Stimulated activated memory B cell treated with anti-CD40 and anti-IgM and Interleukin-4, amounts not matched to agents 10 μg/mL and 1 μg/mL and 100 μg/mL, for 72 hours (primary cell): Measurements from ENCODE around the gene ZNF487.
"Not testable (repeated sequence)": the region's sequence is repeated elsewhere in the genome, so short reads cannot be mapped to it uniquely, and the experiment has no call there.

Source experiments
- ATAC-seq: fragments of 150-1000 bp; cut with Tn5 transposase; 2 replicates; pipeline ENCODE4 v1.10.0; 2021
- H3K27ac Mint-ChIP-seq: one replicate; pipeline ENCODE4 v1.8.0; 2022; ENCODE audit warnings: mild to moderate bottlenecking, mixed read lengths
- H3K27me3 Mint-ChIP-seq: one replicate; pipeline ENCODE4 v1.8.0; 2022; ENCODE audit warnings: mixed read lengths
- H3K36me3 Mint-ChIP-seq: one replicate; pipeline ENCODE4 v1.8.0; 2022; ENCODE audit warnings: mixed read lengths
- H3K4me1 Mint-ChIP-seq: one replicate; pipeline ENCODE4 v1.8.0; 2022; ENCODE audit warnings: mixed read lengths
- H3K4me3 Mint-ChIP-seq: one replicate; pipeline ENCODE4 v1.8.0; 2022; ENCODE audit warnings: mild to moderate bottlenecking, moderate library complexity, mixed read lengths
- H3K9me3 Mint-ChIP-seq: one replicate; pipeline ENCODE4 v1.8.0; 2022; ENCODE audit warnings: mixed read lengths

Gene ZNF487

GRCh38 chr10:43436291-43437140, at the start of gene ZNF487:
Gene ZNF487 (plus strand): TSS chr10:43437111. CDS start chr10:43475814, 38,703 bp downstream.
- Mint-ChIP-seq H3K27ac (peak within 1 kb of the TSS; percentile 99), H3K27me3 (no peaks in the 10 kb centered on the region), H3K9me3 (no peaks in the 10 kb centered on the region), H3K4me3 (peak within 1 kb of the TSS; percentile 94), H3K4me1 (peaks cover 36% of the 10 kb centered on the region), H3K36me3 (no peaks in the 10 kb centered on the region)
- ATAC-seq: peak; percentile 99

- Mint-ChIP-seq H3K36me3 (peaks cover 59% of the 10 kb centered on the region), H3K27ac (peak overlapping the region; percentile 81), H3K27me3 (no peaks in the 10 kb centered on the region), H3K9me3 (no peaks in the 10 kb centered on the region), H3K4me3 (no peak overlapping the region), H3K4me1 (peaks cover 61% of the 10 kb centered on the region)
- ATAC-seq: peak; percentile 65
Measured at GRCh38 chr10:43387678-43388032, 49.3 kb upstream of the ZNF487 start.

- Mint-ChIP-seq H3K36me3 (peaks cover 74% of the 10 kb centered on the region), H3K27me3 (no peaks in the 10 kb centered on the region), H3K27ac (peak overlapping the region; percentile 81), H3K4me1 (peaks cover 80% of the 10 kb centered on the region), H3K9me3 (no peaks in the 10 kb centered on the region), H3K4me3 (no peak overlapping the region)
- no peak for ATAC-seq
Measured at GRCh38 chr10:43389867-43390266, 47.0 kb upstream of the ZNF487 start.

- no peak for ATAC-seq
- Mint-ChIP-seq H3K9me3 (no peaks in the 10 kb centered on the region), H3K36me3 (peaks cover 74% of the 10 kb centered on the region)
Measured at GRCh38 chr10:43390333-43390732, 46.6 kb upstream of the ZNF487 start.

GRCh38 chr10:43390759-43391158, 46.2 kb upstream of the ZNF487 start:
- Mint-ChIP-seq H3K4me1 (peaks cover 89% of the 10 kb centered on the region), H3K4me3 (no peak overlapping the region), H3K36me3 (peaks cover 74% of the 10 kb centered on the region)

More at GRCh38 chr10:43390333-43390732, 46.6 kb upstream of the ZNF487 start:
- Mint-ChIP-seq H3K27ac (peak overlapping the region; percentile 81), H3K27me3 (no peaks in the 10 kb centered on the region), H3K4me1 (peaks cover 84% of the 10 kb centered on the region), H3K4me3 (peak overlapping the region; percentile 1)

GRCh38 chr10:43391496-43391895, 45.4 kb upstream of the ZNF487 start:
- Mint-ChIP-seq H3K36me3 (peaks cover 77% of the 10 kb centered on the region), H3K4me3 (no peak overlapping the region), H3K9me3 (no peaks in the 10 kb centered on the region), H3K4me1 (peaks cover 94% of the 10 kb centered on the region), H3K27me3 (no peaks in the 10 kb centered on the region), H3K27ac (no peak overlapping the region)
- ATAC-seq: no peak

More at GRCh38 chr10:43390759-43391158, 46.2 kb upstream of the ZNF487 start:
- H3K27me3 Mint-ChIP-seq: no peaks in the 10 kb centered on the region
- H3K27ac Mint-ChIP-seq: peak overlapping the region; percentile 81
- H3K9me3 Mint-ChIP-seq: no peaks in the 10 kb centered on the region
- ATAC-seq: no peak

- ATAC-seq: no peak
- Mint-ChIP-seq H3K27me3 (no peaks in the 10 kb centered on the region), H3K4me1 (peaks cover 83% of the 10 kb centered on the region), H3K27ac (peak overlapping the region; percentile 26), H3K36me3 (peaks cover 65% of the 10 kb centered on the region), H3K4me3 (no peak overlapping the region), H3K9me3 (no peaks in the 10 kb centered on the region)
Measured at GRCh38 chr10:43392748-43393147, 44.2 kb upstream of the ZNF487 start.

GRCh38 chr10:43393186-43393585, 43.7 kb upstream of the ZNF487 start:
- not testable (repeated sequence) for H3K9me3 Mint-ChIP-seq, H3K27me3 Mint-ChIP-seq, H3K4me3 Mint-ChIP-seq, ATAC-seq
- peaks cover 83% of the 10 kb centered on the region for H3K4me1 Mint-ChIP-seq
- H3K36me3 Mint-ChIP-seq: peaks cover 65% of the 10 kb centered on the region
- H3K27ac Mint-ChIP-seq: peak overlapping the region; percentile 26

- Mint-ChIP-seq H3K27me3 (no peaks in the 10 kb centered on the region), H3K9me3 (no peaks in the 10 kb centered on the region), H3K27ac (peak overlapping the region; percentile 26), H3K4me1 (peaks cover 83% of the 10 kb centered on the region), H3K4me3 (no peak overlapping the region), H3K36me3 (peaks cover 59% of the 10 kb centered on the region)
- no peak for ATAC-seq
Measured at GRCh38 chr10:43393606-43394360, 43.1 kb upstream of the ZNF487 start.

- Mint-ChIP-seq H3K9me3 (no peaks in the 10 kb centered on the region), H3K36me3 (peaks cover 56% of the 10 kb centered on the region), H3K4me3 (peak overlapping the region; percentile 95), H3K4me1 (peaks cover 82% of the 10 kb centered on the region), H3K27ac (peak overlapping the region; percentile 85), H3K27me3 (no peaks in the 10 kb centered on the region)
- no peak for ATAC-seq
Measured at GRCh38 chr10:43394868-43395267, 42.0 kb upstream of the ZNF487 start.

GRCh38 chr10:43395571-43396060, 41.3 kb upstream of the ZNF487 start:
- peak overlapping the region; percentile 85 for H3K27ac Mint-ChIP-seq
- H3K27me3 Mint-ChIP-seq: no peaks in the 10 kb centered on the region
- no peaks in the 10 kb centered on the region for H3K9me3 Mint-ChIP-seq
- H3K4me1 Mint-ChIP-seq: peaks cover 82% of the 10 kb centered on the region
- no peak for ATAC-seq
- H3K4me3 Mint-ChIP-seq: peak overlapping the region; percentile 95
- H3K36me3 Mint-ChIP-seq: peaks cover 53% of the 10 kb centered on the region

- Mint-ChIP-seq H3K4me3 (peak overlapping the region; percentile 95), H3K27ac (peak overlapping the region; percentile 85), H3K27me3 (no peaks in the 10 kb centered on the region), H3K4me1 (peaks cover 81% of the 10 kb centered on the region), H3K36me3 (peaks cover 50% of the 10 kb centered on the region), H3K9me3 (no peaks in the 10 kb centered on the region)
- ATAC-seq: peak; percentile 87
Measured at GRCh38 chr10:43396061-43396927, 40.6 kb upstream of the ZNF487 start.

GRCh38 chr10:43396928-43397624, 39.8 kb upstream of the ZNF487 start:
- Mint-ChIP-seq H3K36me3 (peaks cover 50% of the 10 kb centered on the region), H3K27ac (peak overlapping the region; percentile 85), H3K27me3 (no peaks in the 10 kb centered on the region), H3K9me3 (no peaks in the 10 kb centered on the region), H3K4me3 (peak overlapping the region; percentile 82), H3K4me1 (peaks cover 81% of the 10 kb centered on the region)
- peak; percentile 93 for ATAC-seq

GRCh38 chr10:43398939-43399319, 38.0 kb upstream of the ZNF487 start:
- Mint-ChIP-seq H3K9me3 (no peaks in the 10 kb centered on the region), H3K4me3 (no peak overlapping the region), H3K27me3 (no peaks in the 10 kb centered on the region), H3K27ac (peak overlapping the region; percentile 58), H3K4me1 (peaks cover 83% of the 10 kb centered on the region), H3K36me3 (peaks cover 44% of the 10 kb centered on the region)
- ATAC-seq: no peak
